ENCODE data around the gene LIN7B. TPM values are rescaled to one million over a fixed set of nuclear protein-coding genes. Genes with fewer than 3 reads are reported as not detected.

The LIN7B gene
- polyA plus RNA-seq, 1 of the 3 experiments (the other 2 are of a cell fraction), result 20.8 TPM

- CTCF ChIA-PET, result interaction anchor here (1.0 to 1.9 kb wide), 6 partner anchors 13 to 153 kb away, joined by 3 to 6 read pairs (median 4); partner anchors contain the start of genes GYS1 and RUVBL2
These were observed 42.2 kb upstream of the LIN7B start for GRCh38 chr19:49071860-49072547.

GRCh38 chr19:49073514-49074378, 40.4 kb upstream of the LIN7B start:
- WGBS (ENCODE audit: low lambda C conversion rate), result 40% methylated on average over 20 of the region's 23 CpGs

More at GRCh38 chr19:49071860-49072547, 42.2 kb upstream of the LIN7B start:
- Histone ChIP-seq H3K4me3 (ENCODE audit: low read depth in 2 of 2, low read length in 1 of 2) (peak overlapping the region in 1 of 2 experiments; percentile 4; a peak in 1 of 4 replicates), H3K27ac (ENCODE audit: low read depth in 2 of 2, low read length in 1 of 2) (no peak overlapping the region), H3K9me3 (no peaks in the 10 kb centered on the region), H3K9ac (no peak overlapping the region), H3K79me2 (ENCODE audit: insufficient read depth) (no peaks in the 10 kb centered on the region), H2AFZ (ENCODE audit: low read depth) (no peak overlapping the region; the same call in 1 of the 2 replicates), H3K4me2 (no peak overlapping the region), H3K4me1 (ENCODE audit: control insufficient read depth in 1 of 2, insufficient read depth in 2 of 2, low read depth in 1 of 2, low read length in 1 of 2) (no peaks in the 10 kb centered on the region; a peak in 1 of 4 replicates), H4K20me1 (ENCODE audit: insufficient read depth) (no peaks in the 10 kb centered on the region), H3K27me3 (ENCODE audit: insufficient read depth) (peaks cover 8% of the 10 kb centered on the region; the same call in 1 of the 2 replicates), H3F3A (replicated peaks; ENCODE audit: insufficient read depth) (peaks cover 13% of the 10 kb centered on the region), H3K36me3 (replicated peaks in 1 of 2; ENCODE audit: control insufficient read depth in 1 of 2, insufficient read depth in 2 of 2, low read length in 1 of 2) (no peaks in the 10 kb centered on the region), H3K9me2 (no peaks in the 10 kb centered on the region)
- POLR2A ChIA-PET, result no interaction called here
- 39% methylated on average over 44 of the region's 93 CpGs for WGBS (ENCODE audit: low lambda C conversion rate)
- TF ChIP-seq NRF1 (IDR thresholded peaks at IDR 0.05; ENCODE audit: low read depth, low read length) (peak; percentile 14; the same call in 1 of the 2 replicates), IRF3 (IDR thresholded peaks at IDR 0.05; ENCODE audit: low read depth, low read length) (no peak), MAX (IDR thresholded peaks at IDR 0.05; ENCODE audit: low read depth) (0 out of 2 replicates have a peak, but pooled peaks have one; percentile 17)
- DNase-seq, result peak; percentile 84

More at GRCh38 chr19:49073514-49074378, 40.4 kb upstream of the LIN7B start:
- TF ChIP-seq GATA2 (CRISPR knock-in tag; IDR thresholded peaks at IDR 0.05) (no peak), CTCF (IDR thresholded peaks at IDR 0.05) (peak; percentile 49)
- no peak overlapping the region for H3K4me2 ChIP-seq
- H3K27me3 ChIP-seq (ENCODE audit: insufficient read depth), result peaks cover 8% of the 10 kb centered on the region; the same call in 1 of the 2 replicates
- H3K9me2 ChIP-seq, result no peaks in the 10 kb centered on the region
- POLR2A ChIA-PET, result no interaction called here
- H3K4me3 ChIP-seq (ENCODE audit: low read depth in 2 of 2, low read length in 1 of 2), result no peak overlapping the region
- H3K36me3 ChIP-seq (replicated peaks in 1 of 2; ENCODE audit: control insufficient read depth in 1 of 2, insufficient read depth in 2 of 2, low read length in 1 of 2), result no peaks in the 10 kb centered on the region
- peak; percentile 50 for DNase-seq
- H2AFZ ChIP-seq (ENCODE audit: low read depth), result no peak overlapping the region
- peaks cover 17% of the 10 kb centered on the region for H3F3A ChIP-seq (replicated peaks; ENCODE audit: insufficient read depth)
- no peaks in the 10 kb centered on the region for H4K20me1 ChIP-seq (ENCODE audit: insufficient read depth)
- no peaks in the 10 kb centered on the region for H3K9me3 ChIP-seq
- CTCF ChIA-PET, result interaction anchor here (0.6 to 2.7 kb wide), 17 partner anchors 8 to 409 kb away, joined by 3 to 13 read pairs (median 4); partner anchors contain the start of genes HRC and NTF4
- H3K27ac ChIP-seq (ENCODE audit: low read depth in 2 of 2, low read length in 1 of 2), result no peak overlapping the region
- no peak overlapping the region for H3K9ac ChIP-seq
- H3K79me2 ChIP-seq (ENCODE audit: insufficient read depth), result no peaks in the 10 kb centered on the region
- H3K4me1 ChIP-seq (ENCODE audit: control insufficient read depth in 1 of 2, insufficient read depth in 2 of 2, low read depth in 1 of 2, low read length in 1 of 2), result no peaks in the 10 kb centered on the region; a peak in 1 of 4 replicates
